Kidney epithelial cell (primary cell): ENCODE results near the gene RASL11B. TPM values are rescaled to one million over a fixed set of nuclear protein-coding genes. Genes with fewer than 3 reads are reported as not detected.
"Not testable (repeated sequence)": the region's sequence is repeated elsewhere in the genome, so short reads cannot be mapped to it uniquely, and the experiment has no call there.

ENCODE experiments used
- DNase-seq: peaks from one replicate; pipeline ENCODE4 v3.0.0-alpha.2; 2010; ENCODE audit warnings: low read depth
- H3K27me3 ChIP-seq: 2 replicates; pipeline ENCODE4 v1.6.0; 2011; ENCODE audit warnings: low read length; ENCODE audit not compliant: control insufficient read depth, insufficient read depth
- H3K36me3 ChIP-seq: 2 replicates; pipeline ENCODE4 v1.5.1; 2011; ENCODE audit warnings: low read length; ENCODE audit not compliant: control insufficient read depth, insufficient read depth
- H3K4me3 ChIP-seq: 2 replicates; pipeline ENCODE4 v1.5.1; 2011; ENCODE audit warnings: low read depth, mild to moderate bottlenecking, control low read depth, low read length
- CTCF ChIP-seq: IDR thresholded peaks from 2 replicates; pipeline ENCODE4 v1.5.1; 2011; ENCODE audit warnings: mild to moderate bottlenecking, moderate library complexity, low read length, control low read depth, inconsistent platforms; ENCODE audit not compliant: insufficient read depth, poor library complexity, severe bottlenecking
- total RNA-seq: library from RNA; depleted of rRNA; stranded (reverse); fragments of >200 nt; gene quantifications from 2 replicates; pipeline ENCODE4 v1.2.3, GENCODE V29; 2015

Gene RASL11B
- total RNA-seq, 1 donor from 2014 or later, result 0.67 TPM

GRCh38 chr4:52824270-52824602 lies 37.9 kb upstream of the RASL11B start:
- H3K27me3 ChIP-seq, result no peaks in the 10 kb centered on the region
- no peaks in the 10 kb centered on the region for H3K36me3 ChIP-seq
- no peak overlapping the region for H3K4me3 ChIP-seq
- TF ChIP-seq CTCF, result no peak
- no peak for DNase-seq

- H3K36me3 ChIP-seq, result no peaks in the 10 kb centered on the region
- H3K27me3 ChIP-seq, result no peaks in the 10 kb centered on the region
- no peak overlapping the region for H3K4me3 ChIP-seq
- DNase-seq, result peak; percentile 71
- no peak for TF ChIP-seq CTCF
These were observed 37.3 kb upstream of the RASL11B start for GRCh38 chr4:52824603-52825459.

- H3K36me3 ChIP-seq, result no peaks in the 10 kb centered on the region
- DNase-seq, result no peak
- no peak for TF ChIP-seq CTCF
- no peaks in the 10 kb centered on the region for H3K27me3 ChIP-seq
- H3K4me3 ChIP-seq, result no peak overlapping the region
These were observed 36.5 kb upstream of the RASL11B start for GRCh38 chr4:52825460-52826090.

GRCh38 chr4:52833941-52834525 lies 28.1 kb upstream of the RASL11B start:
- no peak for DNase-seq
- H3K4me3 ChIP-seq, result no peak overlapping the region
- no peak for TF ChIP-seq CTCF
- no peaks in the 10 kb centered on the region for H3K36me3 ChIP-seq
- H3K27me3 ChIP-seq, result no peaks in the 10 kb centered on the region

- not testable (repeated sequence) for H3K4me3 ChIP-seq, H3K27me3 ChIP-seq, H3K36me3 ChIP-seq, DNase-seq
These were observed 27.3 kb upstream of the RASL11B start for GRCh38 chr4:52834641-52835456.

GRCh38 chr4:52836120-52836519 lies 26.0 kb upstream of the RASL11B start:
- Histone ChIP-seq H3K4me3 (no peak overlapping the region), H3K27me3 (no peaks in the 10 kb centered on the region)

More at GRCh38 chr4:52836120-52836519, 26.0 kb upstream of the RASL11B start:
- no peak for DNase-seq
- no peak for TF ChIP-seq CTCF
- H3K36me3 ChIP-seq, result no peaks in the 10 kb centered on the region
